WTC11 (cell line): Measurements from ENCODE around the gene CPO. TPM values are rescaled to one million over a fixed set of nuclear protein-coding genes. Genes with fewer than 3 reads are reported as not detected.

Experiments
- ATAC-seq: fragments of 200-7000 bp; cut with Tn5 transposase; 2 replicates; pipeline ENCODE4 v1.10.0; 2021; ENCODE audit warnings: mild to moderate bottlenecking, moderate library complexity
- CTCF ChIA-PET: fragments of 300-600 bp; sonication (Branson Sonifier 250); formaldehyde crosslinking; loops from one replicate; lab custom pipeline; 2021; ENCODE audit warnings: antibody characterized with exemption; lab: Charles Lee
- POLR2A ChIA-PET: fragments of 350-600 bp; sonication (Branson Sonifier 250); formaldehyde crosslinking; loops from one replicate; lab custom pipeline; 2021; ENCODE audit warnings: antibody characterized with exemption; lab: Charles Lee
- DNase-seq: peaks from one replicate; pipeline ENCODE4 v3.0.0; 2021; ENCODE audit warnings: low spot score
- H3K27ac Mint-ChIP-seq: 2 replicates; pipeline ENCODE4 v1.8.0; 2021; ENCODE audit warnings: mixed read lengths
- H3K27me3 Mint-ChIP-seq: 2 replicates; pipeline ENCODE4 v1.8.0; 2021; ENCODE audit warnings: low read depth, mild to moderate bottlenecking, moderate library complexity, mixed read lengths
- H3K36me3 Mint-ChIP-seq: 2 replicates; pipeline ENCODE4 v1.8.0; 2021; ENCODE audit warnings: mixed read lengths
- H3K4me1 Mint-ChIP-seq: 2 replicates; pipeline ENCODE4 v1.8.0; 2022; ENCODE audit warnings: mixed read lengths
- H3K4me3 Mint-ChIP-seq: 2 replicates; pipeline ENCODE4 v1.8.0; 2021; ENCODE audit warnings: mild to moderate bottlenecking, moderate library complexity, mixed read lengths
- H3K9me3 Mint-ChIP-seq: 2 replicates; pipeline ENCODE4 v1.8.0; 2021; ENCODE audit warnings: mixed read lengths
- ATF3 ChIP-seq: sonication (generic); formaldehyde crosslinking; conservative IDR thresholded peaks from 2 replicates; pipeline ENCODE4 v1.8.1; 2022; ENCODE audit warnings: mild to moderate bottlenecking, missing genetic modification reagents
- CREM ChIP-seq: sonication (generic); formaldehyde crosslinking; IDR thresholded peaks from 2 replicates; pipeline ENCODE4 v1.8.1; 2022; ENCODE audit warnings: mild to moderate bottlenecking, missing genetic modification reagents, moderate library complexity
- ESRRA ChIP-seq: sonication (generic); formaldehyde crosslinking; IDR thresholded peaks from 2 replicates; pipeline ENCODE4 v1.8.1; 2022; ENCODE audit warnings: mild to moderate bottlenecking, missing genetic modification reagents, borderline replicate concordance
- ETV6 ChIP-seq: sonication (generic); formaldehyde crosslinking; IDR thresholded peaks from 2 replicates; pipeline ENCODE4 v1.8.1; 2022; ENCODE audit warnings: mild to moderate bottlenecking, missing genetic modification reagents
- GRHL2 ChIP-seq: fragments of 250-450 bp; sonication (Bioruptor Pico); IDR thresholded peaks from 2 replicates; pipeline ENCODE4 v1.8.0; 2022; ENCODE audit warnings: mild to moderate bottlenecking, moderate library complexity; ENCODE audit not compliant: insufficient replicate concordance, severe bottlenecking
- IRF1 ChIP-seq: sonication (generic); formaldehyde crosslinking; IDR thresholded peaks from 2 replicates; pipeline ENCODE4 v1.8.0; 2023; ENCODE audit warnings: missing genetic modification reagents
- IRF2 ChIP-seq: sonication (generic); formaldehyde crosslinking; IDR thresholded peaks from 2 replicates; pipeline ENCODE4 v1.8.0; 2022; ENCODE audit warnings: low read depth, missing genetic modification reagents, borderline replicate concordance
- JAZF1 ChIP-seq: fragments of 250-450 bp; sonication (Bioruptor Pico); IDR thresholded peaks from 2 replicates; pipeline ENCODE4 v1.9.0; 2021; ENCODE audit warnings: moderate library complexity, mild to moderate bottlenecking, inconsistent platforms
- NFYB ChIP-seq: sonication (generic); formaldehyde crosslinking; conservative IDR thresholded peaks from 2 replicates; pipeline ENCODE4 v1.8.0; 2022; ENCODE audit warnings: low read depth, missing genetic modification reagents
- NR1H2 ChIP-seq: sonication (generic); formaldehyde crosslinking; IDR thresholded peaks from 2 replicates; pipeline ENCODE4 v1.9.0; 2021; ENCODE audit warnings: mild to moderate bottlenecking, moderate library complexity, missing genetic modification reagents
- PRDM15 ChIP-seq: sonication (generic); formaldehyde crosslinking; IDR thresholded peaks from 2 replicates; pipeline ENCODE4 v1.8.0; 2022; ENCODE audit warnings: missing genetic modification reagents
- RELA ChIP-seq: sonication (generic); formaldehyde crosslinking; IDR thresholded peaks from 2 replicates; pipeline ENCODE4 v1.8.1; 2022; ENCODE audit warnings: missing genetic modification reagents, mild to moderate bottlenecking, borderline replicate concordance
- SOX15 ChIP-seq: fragments of 250-450 bp; sonication (Bioruptor Pico); IDR thresholded peaks from 2 replicates; pipeline ENCODE4 v1.9.0; 2021; ENCODE audit warnings: mild to moderate bottlenecking
- TEAD1 ChIP-seq: sonication (generic); formaldehyde crosslinking; IDR thresholded peaks from 2 replicates; pipeline ENCODE4 v1.8.0; 2022; ENCODE audit warnings: mild to moderate bottlenecking, missing genetic modification reagents
- TEAD4 ChIP-seq: sonication (generic); formaldehyde crosslinking; IDR thresholded peaks from 2 replicates; pipeline ENCODE4 v1.8.0; 2022; ENCODE audit warnings: mild to moderate bottlenecking, missing genetic modification reagents
- ZNF121 ChIP-seq: sonication (generic); formaldehyde crosslinking; IDR thresholded peaks from 2 replicates; pipeline ENCODE4 v1.8.0; 2023; ENCODE audit warnings: missing genetic modification reagents
- ZNF396 ChIP-seq: fragments of 250-450 bp; sonication (Bioruptor Pico); IDR thresholded peaks from 2 replicates; pipeline ENCODE4 v1.8.0; 2021; ENCODE audit warnings: mild to moderate bottlenecking, moderate library complexity, borderline replicate concordance
- ZNF416 ChIP-seq: fragments of 250-450 bp; sonication (Bioruptor Pico); IDR thresholded peaks from 2 replicates; pipeline ENCODE4 v1.9.0; 2021; ENCODE audit warnings: mild to moderate bottlenecking, inconsistent platforms
- ZNF423 ChIP-seq: fragments of 250-450 bp; sonication (Bioruptor Pico); IDR thresholded peaks from 2 replicates; pipeline ENCODE4 v2.1.2; 2022; ENCODE audit warnings: mild to moderate bottlenecking, moderate library complexity
- ZNF512 ChIP-seq: sonication (generic); formaldehyde crosslinking; IDR thresholded peaks from 2 replicates; pipeline ENCODE4 v1.8.1; 2022; ENCODE audit warnings: missing genetic modification reagents, borderline replicate concordance
- total RNA-seq: library from RNA; stranded (reverse); gene quantifications from 3 replicates; pipeline ENCODE4 v1.2.3, GENCODE V29; 2021
- TF ChIP-seq, protein P1 (sequence below): sonication (generic); formaldehyde crosslinking; IDR thresholded peaks from 2 replicates; pipeline ENCODE4 v1.8.0; 2022; ENCODE audit warnings: mild to moderate bottlenecking, missing genetic modification reagents
- TF ChIP-seq, protein P2 (sequence below): fragments of 250-450 bp; sonication (Bioruptor Pico); IDR thresholded peaks from 2 replicates; pipeline ENCODE4 v1.9.0; 2021; ENCODE audit warnings: moderate library complexity, mild to moderate bottlenecking, inconsistent platforms, borderline replicate concordance
- TF ChIP-seq, protein P3 (sequence below): sonication (generic); formaldehyde crosslinking; IDR thresholded peaks from 2 replicates; pipeline ENCODE4 v1.8.1; 2022; ENCODE audit warnings: mild to moderate bottlenecking, missing genetic modification reagents, moderate library complexity, borderline replicate concordance

CPO gene
- total RNA-seq, 1 experiment from 2014 or later, result 1.2 TPM

- TF ChIP-seq ZNF423, result no peak
These were observed 51.8 kb downstream of the CPO start (continued) for GRCh38 chr2:206991070-206991469.

- Mint-ChIP-seq H3K9me3 (peaks cover 35% of the 10 kb centered on the region), H3K27me3 (no peaks in the 10 kb centered on the region), H3K4me3 (no peak overlapping the region), H3K4me1 (peaks cover 4% of the 10 kb centered on the region), H3K27ac (no peak overlapping the region), H3K36me3 (peaks cover 33% of the 10 kb centered on the region)
- POLR2A ChIA-PET, result no interaction called here
- TF ChIP-seq ZNF396 (CRISPR knock-in tag), result no peak
- TF ChIP-seq PRDM15, result peak; percentile 89
- ATAC-seq, result peak; percentile 26; the same call in 1 of the 2 replicates
- DNase-seq, result no peak
- CTCF ChIA-PET, result no interaction called here
These were observed 54.1 kb downstream of the CPO start for GRCh38 chr2:206993396-206993911.

DNA sequence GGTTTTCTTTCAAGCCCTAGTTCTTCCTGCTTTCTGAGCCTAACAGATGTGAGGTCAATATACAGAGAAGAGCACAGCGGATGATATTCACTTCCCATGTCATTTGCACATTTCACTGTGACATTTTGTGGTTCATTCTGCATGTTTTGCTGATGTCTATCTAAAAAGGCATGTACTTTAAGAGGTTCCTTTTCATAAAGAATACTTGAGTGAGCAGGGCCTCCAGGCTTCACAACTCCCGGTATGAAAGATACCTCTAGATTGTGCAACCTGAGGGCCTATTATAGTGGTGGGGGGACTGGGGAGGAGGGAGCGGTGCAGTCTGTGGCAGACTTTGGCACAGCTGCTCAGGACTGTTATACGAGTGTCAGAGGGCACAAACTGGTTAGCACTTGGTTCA, 54.6 kb downstream of the CPO start:
- Mint-ChIP-seq H3K9me3 (peaks cover 33% of the 10 kb centered on the region), H3K27ac (no peak overlapping the region), H3K36me3 (peaks cover 32% of the 10 kb centered on the region), H3K4me3 (no peak overlapping the region), H3K4me1 (peaks cover 4% of the 10 kb centered on the region), H3K27me3 (no peaks in the 10 kb centered on the region)
- no peak for ATAC-seq
- no peak for DNase-seq
- ChIA-PET CTCF (no interaction called here), POLR2A (no interaction called here)
- TF ChIP-seq TEAD4 (CRISPR knock-in tag) (no peak), TEAD1 (CRISPR knock-in tag) (no peak), NR1H2 (CRISPR knock-in tag) (no peak), IRF2 (CRISPR knock-in tag) (no peak), SOX15 (CRISPR knock-in tag) (no peak)
- TF ChIP-seq, protein P1, sequence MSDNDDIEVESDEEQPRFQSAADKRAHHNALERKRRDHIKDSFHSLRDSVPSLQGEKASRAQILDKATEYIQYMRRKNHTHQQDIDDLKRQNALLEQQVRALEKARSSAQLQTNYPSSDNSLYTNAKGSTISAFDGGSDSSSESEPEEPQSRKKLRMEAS (CRISPR knock-in tag), result no peak

GRCh38 chr2:206996556-206997065, 57.3 kb downstream of the CPO start:
- DNase-seq (no peak), ATAC-seq (no peak)
- ChIA-PET CTCF (interaction anchor here (1.0 kb wide), 1 partner anchor 7 kb away, joined by 3 read pairs; no protein-coding TSS in a partner anchor), POLR2A (no interaction called here)
- peaks cover 52% of the 10 kb centered on the region for H3K9me3 Mint-ChIP-seq
- no peak overlapping the region for H3K4me3 Mint-ChIP-seq
- H3K36me3 Mint-ChIP-seq, result peaks cover 49% of the 10 kb centered on the region
- peaks cover 4% of the 10 kb centered on the region; the same call in 1 of the 2 replicates for H3K4me1 Mint-ChIP-seq
- no peak overlapping the region for H3K27ac Mint-ChIP-seq
- peaks cover 6% of the 10 kb centered on the region; the same call in 1 of the 2 replicates for H3K27me3 Mint-ChIP-seq
- TF ChIP-seq CREM (CRISPR knock-in tag) (no peak), JAZF1 (no peak), RELA (CRISPR knock-in tag) (no peak), ETV6 (CRISPR knock-in tag) (no peak), NFYB (CRISPR knock-in tag) (no peak), ZNF512 (CRISPR knock-in tag) (no peak), IRF1 (CRISPR knock-in tag) (no peak), ZNF416 (CRISPR knock-in tag) (no peak), ESRRA (CRISPR knock-in tag) (no peak), ATF3 (CRISPR knock-in tag) (no peak), GRHL2 (CRISPR knock-in tag) (no peak), ZNF121 (no peak)
- TF ChIP-seq, protein P2, sequence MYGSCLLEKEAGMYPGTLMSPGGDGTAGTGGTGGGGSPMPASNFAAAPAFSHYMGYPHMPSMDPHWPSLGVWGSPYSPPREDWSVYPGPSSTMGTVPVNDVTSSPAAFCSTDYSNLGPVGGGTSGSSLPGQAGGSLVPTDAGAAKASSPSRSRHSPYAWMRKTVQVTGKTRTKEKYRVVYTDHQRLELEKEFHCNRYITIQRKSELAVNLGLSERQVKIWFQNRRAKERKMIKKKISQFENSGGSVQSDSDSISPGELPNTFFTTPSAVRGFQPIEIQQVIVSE (CRISPR knock-in tag), result no peak
- TF ChIP-seq, protein P3, sequence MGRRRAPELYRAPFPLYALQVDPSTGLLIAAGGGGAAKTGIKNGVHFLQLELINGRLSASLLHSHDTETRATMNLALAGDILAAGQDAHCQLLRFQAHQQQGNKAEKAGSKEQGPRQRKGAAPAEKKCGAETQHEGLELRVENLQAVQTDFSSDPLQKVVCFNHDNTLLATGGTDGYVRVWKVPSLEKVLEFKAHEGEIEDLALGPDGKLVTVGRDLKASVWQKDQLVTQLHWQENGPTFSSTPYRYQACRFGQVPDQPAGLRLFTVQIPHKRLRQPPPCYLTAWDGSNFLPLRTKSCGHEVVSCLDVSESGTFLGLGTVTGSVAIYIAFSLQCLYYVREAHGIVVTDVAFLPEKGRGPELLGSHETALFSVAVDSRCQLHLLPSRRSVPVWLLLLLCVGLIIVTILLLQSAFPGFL (CRISPR knock-in tag), result no peak
